NB4 (cell line): ENCODE measurements around the gene LRRC1.

Source experiments
- DNase-seq: peaks from one replicate; pipeline ENCODE4 v3.0.0; 2010; ENCODE audit warnings: low read depth
- H3K4me3 ChIP-seq: one replicate; pipeline ENCODE4 v1.5.1; 2011; ENCODE audit warnings: mild to moderate bottlenecking, low read depth, low read length, moderate library complexity
- MAX ChIP-seq: IDR thresholded peaks from 2 replicates; pipeline ENCODE4 v1.6.1; 2011; ENCODE audit warnings: low read depth, low read length
- MYC ChIP-seq: IDR thresholded peaks from 2 replicates; pipeline ENCODE4 v1.6.1; 2011; ENCODE audit warnings: low read depth, low read length
- POLR2A ChIP-seq: IDR thresholded peaks from 2 replicates; pipeline ENCODE4 v1.6.1; 2011; ENCODE audit warnings: mild to moderate bottlenecking; ENCODE audit not compliant: insufficient read length; ENCODE audit errors: extremely low read depth
- TF ChIP-seq, protein P1 (sequence below): IDR thresholded peaks from one replicate; pipeline ENCODE4 v1.5.1; 2012; ENCODE audit warnings: low read depth, low read length

The LRRC1 gene

GRCh38 chr6:53824714-53825113, 29.9 kb downstream of the LRRC1 start:
- no peak for DNase-seq
- TF ChIP-seq MYC, result no peak
- no peak for TF ChIP-seq MAX
- TF ChIP-seq POLR2A, result no peak
- TF ChIP-seq, protein P1, sequence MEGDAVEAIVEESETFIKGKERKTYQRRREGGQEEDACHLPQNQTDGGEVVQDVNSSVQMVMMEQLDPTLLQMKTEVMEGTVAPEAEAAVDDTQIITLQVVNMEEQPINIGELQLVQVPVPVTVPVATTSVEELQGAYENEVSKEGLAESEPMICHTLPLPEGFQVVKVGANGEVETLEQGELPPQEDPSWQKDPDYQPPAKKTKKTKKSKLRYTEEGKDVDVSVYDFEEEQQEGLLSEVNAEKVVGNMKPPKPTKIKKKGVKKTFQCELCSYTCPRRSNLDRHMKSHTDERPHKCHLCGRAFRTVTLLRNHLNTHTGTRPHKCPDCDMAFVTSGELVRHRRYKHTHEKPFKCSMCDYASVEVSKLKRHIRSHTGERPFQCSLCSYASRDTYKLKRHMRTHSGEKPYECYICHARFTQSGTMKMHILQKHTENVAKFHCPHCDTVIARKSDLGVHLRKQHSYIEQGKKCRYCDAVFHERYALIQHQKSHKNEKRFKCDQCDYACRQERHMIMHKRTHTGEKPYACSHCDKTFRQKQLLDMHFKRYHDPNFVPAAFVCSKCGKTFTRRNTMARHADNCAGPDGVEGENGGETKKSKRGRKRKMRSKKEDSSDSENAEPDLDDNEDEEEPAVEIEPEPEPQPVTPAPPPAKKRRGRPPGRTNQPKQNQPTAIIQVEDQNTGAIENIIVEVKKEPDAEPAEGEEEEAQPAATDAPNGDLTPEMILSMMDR, result no peak
- H3K4me3 ChIP-seq, result no peak overlapping the region

GRCh38 chr6:53825532-53826321, 30.9 kb downstream of the LRRC1 start:
- H3K4me3 ChIP-seq, result no peak overlapping the region
- DNase-seq, result no peak
- TF ChIP-seq MYC, result no peak

GRCh38 chr6:53827531-53827930, 32.7 kb downstream of the LRRC1 start:
- H3K4me3 ChIP-seq, result no peak overlapping the region
- TF ChIP-seq MYC (no peak), MAX (no peak), POLR2A (no peak)
- TF ChIP-seq, protein P1, result no peak
- DNase-seq, result no peak

DNA sequence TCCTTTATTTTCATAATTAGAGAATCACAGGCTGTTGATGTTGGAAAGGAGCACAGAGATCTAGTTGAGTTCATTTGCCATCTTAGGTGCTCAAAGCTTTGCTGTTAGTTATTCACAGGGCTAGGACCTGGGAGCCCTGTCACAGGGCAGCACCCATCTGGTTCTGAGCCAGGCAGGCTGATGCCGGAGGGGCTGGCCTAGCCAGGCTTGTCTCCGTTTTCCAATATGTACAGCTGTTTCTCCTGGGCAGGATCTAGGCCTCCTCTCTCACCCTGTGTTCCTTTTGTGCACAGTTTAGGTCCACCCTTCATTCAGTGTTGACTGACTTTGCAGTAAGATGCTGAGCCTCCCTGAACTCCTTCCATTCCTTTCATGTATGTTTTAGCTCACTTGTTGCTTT, 33.4 kb downstream of the LRRC1 start:
- no peak for DNase-seq
- TF ChIP-seq POLR2A, result no peak
- TF ChIP-seq, protein P1, result no peak
- TF ChIP-seq MYC, result no peak
- no peak for TF ChIP-seq MAX
- H3K4me3 ChIP-seq, result no peak overlapping the region

DNA sequence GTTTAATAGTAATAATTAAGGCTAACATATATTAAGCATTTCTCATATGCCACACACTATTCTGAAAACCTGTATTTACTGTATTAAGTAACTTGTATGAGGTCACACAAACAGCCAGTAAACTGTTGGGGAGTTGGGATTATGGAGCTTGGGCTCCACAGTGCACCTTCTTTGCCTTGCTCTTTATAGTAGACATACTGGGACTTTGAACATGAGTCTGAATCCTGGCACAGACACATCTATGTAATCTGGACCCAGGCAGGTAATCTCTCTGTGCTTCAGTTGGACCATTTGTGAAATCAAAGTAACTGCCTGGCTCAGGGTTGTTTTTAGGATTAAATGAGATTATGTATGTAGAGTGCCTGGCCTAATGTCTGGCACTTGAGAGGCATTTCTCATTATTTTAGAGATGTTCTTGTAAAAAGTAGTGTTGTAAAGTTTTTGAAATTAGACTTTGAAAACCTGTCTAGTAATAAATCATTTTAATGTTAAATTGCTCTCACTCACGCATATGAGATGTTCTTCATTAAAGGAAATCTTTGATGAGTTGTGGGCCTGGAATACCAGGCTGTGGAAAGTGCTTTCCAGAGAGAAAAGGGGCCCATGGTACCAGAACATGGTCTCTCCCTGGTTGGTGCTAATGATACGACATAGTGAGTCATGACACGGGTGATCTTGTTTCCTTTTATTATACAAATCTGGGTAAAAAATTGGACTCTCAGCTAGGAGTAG, 34.3 kb downstream of the LRRC1 start:
- H3K4me3 ChIP-seq, result no peak overlapping the region
- no peak for DNase-seq
- TF ChIP-seq MYC (no peak), MAX (no peak)
- TF ChIP-seq, protein P1, result no peak

- TF ChIP-seq MAX, result no peak
- TF ChIP-seq MYC, result no peak
- TF ChIP-seq POLR2A, result no peak
- TF ChIP-seq, protein P1, result no peak
- no peak overlapping the region for H3K4me3 ChIP-seq
- DNase-seq, result no peak
Observed at GRCh38 chr6:53829698-53830221, 35.0 kb downstream of the LRRC1 start.
